Endodermal cell (in vitro differentiated cells): ENCODE results near the gene GIMAP5. TPM values are rescaled to one million over a fixed set of nuclear protein-coding genes. Genes with fewer than 3 reads are reported as not detected.

Source experiments
- DNase-seq: peaks from one replicate; pipeline ENCODE4 v3.0.0-alpha.2; 2017
- H3K27ac ChIP-seq: 2 replicates; pipeline ENCODE4 v1.5.1; 2013; ENCODE audit warnings: mild to moderate bottlenecking, low read depth, low read length, moderate library complexity
- H3K27me3 ChIP-seq: 2 replicates; pipeline ENCODE4 v1.6.1; 2013; ENCODE audit warnings: mild to moderate bottlenecking, low read length, moderate library complexity; ENCODE audit not compliant: insufficient read depth, control insufficient read depth, poor library complexity, severe bottlenecking
- H3K36me3 ChIP-seq: 2 replicates; pipeline ENCODE4 v1.7.0; 2013; ENCODE audit warnings: mild to moderate bottlenecking, low read length, moderate library complexity; ENCODE audit not compliant: control insufficient read depth, insufficient read depth
- H3K4me1 ChIP-seq: one replicate; pipeline ENCODE4 v1.7.0; 2013; ENCODE audit warnings: low read length; ENCODE audit not compliant: control insufficient read depth, insufficient read depth
- H3K4me3 ChIP-seq: 2 replicates; pipeline ENCODE4 v1.5.1; 2013; ENCODE audit warnings: mild to moderate bottlenecking, low read length, moderate library complexity
- H3K9ac ChIP-seq: 2 replicates; pipeline ENCODE4 v1.6.1; 2013; ENCODE audit warnings: mild to moderate bottlenecking, low read length, moderate library complexity; ENCODE audit not compliant: poor library complexity, severe bottlenecking; ENCODE audit errors: extremely low read depth
- H3K9me3 ChIP-seq: 2 replicates; pipeline ENCODE4 v1.6.1; 2013; ENCODE audit warnings: mild to moderate bottlenecking, low read length, moderate library complexity; ENCODE audit not compliant: control insufficient read depth
- H3K27ac Mint-ChIP-seq: 2 replicates; pipeline ENCODE4 v1.8.0; 2020; ENCODE audit warnings: mixed read lengths
- H3K27me3 Mint-ChIP-seq: 2 replicates; pipeline ENCODE4 v1.8.0; 2021; ENCODE audit warnings: mild to moderate bottlenecking, mixed read lengths; ENCODE audit not compliant: insufficient read depth
- H3K36me3 Mint-ChIP-seq: 2 replicates; pipeline ENCODE4 v1.8.0; 2020; ENCODE audit warnings: low read depth, mixed read lengths
- H3K4me1 Mint-ChIP-seq: 2 replicates; pipeline ENCODE4 v1.8.0; 2020; ENCODE audit warnings: mixed read lengths
- H3K4me3 Mint-ChIP-seq: 2 replicates; pipeline ENCODE4 v1.8.0; 2020; ENCODE audit warnings: mild to moderate bottlenecking, moderate library complexity, mixed read lengths
- H3K9me3 Mint-ChIP-seq: 2 replicates; pipeline ENCODE4 v1.8.0; 2020; ENCODE audit warnings: mild to moderate bottlenecking, mixed read lengths
- CTCF ChIP-seq: fragments of 200-600 bp; sonication (generic); conservative IDR thresholded peaks from 2 replicates; pipeline ENCODE4 v1.5.0; 2021; ENCODE audit warnings: antibody characterized with exemption, mild to moderate bottlenecking
- WGBS, 2 experiments: methylation state at CpG; one replicate each; pipeline versions ENCODE4 v1.1.5 to v1.1.7; 2013; ENCODE audit warnings: missing lambda C conversion rate in 2 of 2, mixed read lengths in 1 of 2; ENCODE audit not compliant: insufficient coverage in 1 of 2, insufficient read length in 1 of 2; 5-methylcytosine and 5-hydroxymethylcytosine counted together
- total RNA-seq, 2 donors: library from RNA; stranded (reverse); fragmentation: NEBNext Ultra II Directional in 1 of 2; extraction: Animal tissue kit (Norgen Biotek cat#: 25700) in 1 of 2; gene quantifications; 2 replicates in 1 of 2; 3 replicates in 1 of 2; pipeline ENCODE4 v1.2.1, GENCODE V29; 2021

GIMAP5 gene
- total RNA-seq, 2 donors from 2014 or later, result not detected

DNA sequence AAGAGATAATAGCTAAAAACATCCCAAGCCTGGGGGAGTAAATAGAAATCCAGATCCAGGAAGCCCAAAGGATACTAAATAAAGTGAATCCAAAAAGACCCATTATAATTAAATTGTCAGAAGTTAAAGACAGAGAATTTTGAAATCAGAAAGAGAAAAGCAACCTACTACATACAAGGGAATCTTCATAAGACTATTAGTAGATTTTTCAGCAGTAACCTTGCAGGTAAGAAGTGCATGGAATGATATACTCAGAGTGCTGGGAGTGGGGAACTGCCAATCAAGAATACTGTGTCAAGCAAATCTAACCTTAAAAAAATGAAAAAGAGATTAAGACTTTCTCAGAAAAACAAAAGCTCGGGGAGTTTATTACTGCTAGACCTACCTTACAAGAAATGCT lies 34.0 kb upstream of the GIMAP5 start:
- no peaks in the 10 kb centered on the region for H3K36me3 ChIP-seq
- Mint-ChIP-seq H3K36me3 (no peaks in the 10 kb centered on the region), H3K4me3 (no peak overlapping the region), H3K9me3 (peaks cover 56% of the 10 kb centered on the region), H3K27ac (no peak overlapping the region), H3K27me3 (peaks cover 7% of the 10 kb centered on the region), H3K4me1 (no peaks in the 10 kb centered on the region)
- H3K9ac ChIP-seq, result no peak overlapping the region
- peaks cover 32% of the 10 kb centered on the region for H3K9me3 ChIP-seq
- no peak overlapping the region for H3K4me3 ChIP-seq
- H3K27me3 ChIP-seq, result no peaks in the 10 kb centered on the region
- no peak overlapping the region for H3K27ac ChIP-seq
- TF ChIP-seq CTCF, result no peak
- no peaks in the 10 kb centered on the region for H3K4me1 ChIP-seq
- 71% methylated on average over 1 of the region's 1 CpG; no CpG with 5 or more reads in 1 of the 2 experiments for WGBS, 2 experiments
- no peak for DNase-seq

- H3K4me3 Mint-ChIP-seq, result no peak overlapping the region
- no peaks in the 10 kb centered on the region for H3K36me3 Mint-ChIP-seq
- Histone ChIP-seq H3K9me3 (no peaks in the 10 kb centered on the region), H3K4me1 (no peaks in the 10 kb centered on the region), H3K9ac (no peak overlapping the region), H3K27ac (no peak overlapping the region), H3K4me3 (no peak overlapping the region), H3K27me3 (peaks cover 49% of the 10 kb centered on the region), H3K36me3 (no peaks in the 10 kb centered on the region)
- H3K4me1 Mint-ChIP-seq, result no peaks in the 10 kb centered on the region
- TF ChIP-seq CTCF, result no peak
- H3K27ac Mint-ChIP-seq, result no peak overlapping the region
- WGBS, 2 experiments, result 63 to 87% methylated on average over 4 of the region's 4 CpGs
- peaks cover 70% of the 10 kb centered on the region for H3K27me3 Mint-ChIP-seq
- peaks cover 13% of the 10 kb centered on the region for H3K9me3 Mint-ChIP-seq
- no peak for DNase-seq
Measured at GRCh38 chr7:150715293-150715692, 21.9 kb upstream of the GIMAP5 start.

DNA sequence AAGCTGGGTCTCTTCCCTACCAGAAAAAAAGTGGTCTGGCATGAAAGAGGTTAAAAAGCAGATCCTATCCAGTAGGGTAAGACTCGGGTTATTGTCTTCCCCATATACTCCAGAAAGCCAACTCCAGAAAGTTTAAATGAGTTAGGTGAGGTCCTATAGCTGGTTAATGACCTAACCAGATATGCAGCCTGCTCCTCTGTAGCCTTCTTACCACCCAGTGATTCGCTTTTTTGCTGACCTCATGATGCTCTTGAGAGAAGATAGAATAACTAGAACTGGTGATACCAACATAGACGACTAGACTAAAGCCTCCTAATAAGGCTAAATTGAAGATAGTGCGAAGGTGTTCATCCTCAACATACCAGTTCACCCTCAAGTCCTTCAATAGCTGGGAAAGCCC lies 21.5 kb upstream of the GIMAP5 start:
- no peaks in the 10 kb centered on the region for H3K4me1 ChIP-seq
- H3K36me3 ChIP-seq, result no peaks in the 10 kb centered on the region
- no peaks in the 10 kb centered on the region for H3K9me3 ChIP-seq
- H3K27ac ChIP-seq, result no peak overlapping the region
- no peak overlapping the region for H3K27ac Mint-ChIP-seq
- no peak for DNase-seq
- no peaks in the 10 kb centered on the region for H3K36me3 Mint-ChIP-seq
- TF ChIP-seq CTCF, result no peak
- H3K4me3 Mint-ChIP-seq, result no peak overlapping the region
- H3K4me3 ChIP-seq, result no peak overlapping the region
- H3K27me3 Mint-ChIP-seq, result peaks cover 74% of the 10 kb centered on the region
- H3K9ac ChIP-seq, result no peak overlapping the region
- peaks cover 13% of the 10 kb centered on the region for H3K9me3 Mint-ChIP-seq
- peaks cover 49% of the 10 kb centered on the region for H3K27me3 ChIP-seq
- WGBS, 2 experiments, result 65 to 67% methylated on average over 4 of the region's 4 CpGs
- H3K4me1 Mint-ChIP-seq, result no peaks in the 10 kb centered on the region
